K562 (cell line): ENCODE measurements around the gene PGR. TPM values are rescaled to one million over a fixed set of nuclear protein-coding genes. Genes with fewer than 3 reads are reported as not detected.

Experiments
- ATAC-seq: fragments of 200-7000 bp; cut with Tn5 transposase; 3 replicates; pipeline ENCODE4 v1.9.1; 2020; ENCODE audit warnings: moderate library complexity
- BruUV-seq: library from RNA; stranded (reverse); fragments of 400-500 nt; replicated peaks from 2 replicates; lab custom pipeline; 2021; lab: Mats Ljungman, UMichigan
- CTCF ChIA-PET: fragments of 300-600 bp; formaldehyde crosslinking; extraction: SDS; loops from one replicate; lab custom pipeline; 2021; ENCODE audit warnings: low intra/inter-chr PET ratio; lab: Yijun Ruan, JAX
- POLR2A ChIA-PET: fragments of 300-600, 350-650 bp; sonication (Branson Sonifier 250); formaldehyde crosslinking; extraction: SDS; loops from one replicate; lab custom pipeline; 2021; ENCODE audit warnings: antibody characterized with exemption, inconsistent platforms; lab: Yijun Ruan, JAX
- DNase-seq, 4 experiments: peaks; one replicate each; pipeline versions ENCODE4 v3.0.0 to v3.0.0-alpha.2; 2011 to 2018; ENCODE audit warnings: low spot score in 3 of 4, mixed read lengths in 3 of 4; ENCODE audit errors: extremely low read depth in 1 of 4
- FAIRE-seq: peaks from 2 replicates; lab custom pipeline; 2011; peaks lifted over from hg19 to GRCh38; lab: Jason Lieb, UNC
- H2AFZ ChIP-seq: 2 replicates; pipeline ENCODE4 v1.6.0; 2011; ENCODE audit warnings: low read depth, low read length, control low read depth, inconsistent platforms
- H3K27ac ChIP-seq: fragments of 200-600 bp; 3 replicates; pipeline ENCODE4 v1.8.0; 2011; ENCODE audit warnings: low read depth, mild to moderate bottlenecking, control low read depth, inconsistent platforms, low read length, moderate library complexity, mixed read lengths; ENCODE audit errors: extremely low read depth
- H3K27me3 ChIP-seq, 2 experiments: fragments of 300-600 bp in 1 of 2; 2 replicates in 1 of 2; 3 replicates in 1 of 2; pipeline versions ENCODE4 v1.6.0 to v1.8.0; 2011; ENCODE audit warnings: inconsistent platforms in 2 of 2, low read length in 2 of 2, mild to moderate bottlenecking in 1 of 2, mixed read lengths in 1 of 2, moderate library complexity in 1 of 2; ENCODE audit not compliant: control insufficient read depth in 2 of 2, insufficient read depth in 2 of 2
- H3K36me3 ChIP-seq: fragments of 300-600 bp; 3 replicates; pipeline ENCODE4 v1.8.0; 2011; ENCODE audit warnings: mild to moderate bottlenecking, low read length, inconsistent platforms; ENCODE audit not compliant: control insufficient read depth, insufficient read depth
- H3K4me1 ChIP-seq, 2 experiments: fragments of 200-600 bp in 1 of 2; replicated peaks in 1 of 2; 2 replicates in 1 of 2; 3 replicates in 1 of 2; pipeline versions ENCODE4 v1.5.1 to v1.8.0; 2011; ENCODE audit warnings: inconsistent platforms in 2 of 2, low read length in 2 of 2, mild to moderate bottlenecking in 1 of 2, mixed read lengths in 1 of 2, moderate library complexity in 1 of 2; ENCODE audit not compliant: control insufficient read depth in 2 of 2, insufficient read depth in 2 of 2
- H3K4me2 ChIP-seq: 2 replicates; pipeline ENCODE4 v1.6.1; 2011; ENCODE audit warnings: low read length, control low read depth, inconsistent platforms, mixed read lengths; ENCODE audit not compliant: insufficient read depth
- H3K4me3 ChIP-seq: fragments of 200-600 bp; sonication (generic), shearing (Covaris generic); 2 replicates; pipeline ENCODE4 v1.5.1; 2016; ENCODE audit warnings: control low read depth, inconsistent platforms
- H3K79me2 ChIP-seq: fragments of 200-600 bp; 3 replicates; pipeline ENCODE4 v1.8.0; 2011; ENCODE audit warnings: low read length, inconsistent platforms; ENCODE audit not compliant: control insufficient read depth, insufficient read depth
- H3K9ac ChIP-seq, 2 experiments: 2 replicates each; pipeline versions ENCODE4 v1.6.0 to v1.6.1; 2011; ENCODE audit warnings: low read depth in 2 of 2, low read length in 2 of 2, control low read depth in 1 of 2, inconsistent platforms in 1 of 2, mild to moderate bottlenecking in 1 of 2, mixed read lengths in 1 of 2; ENCODE audit not compliant: insufficient read depth in 1 of 2
- H3K9me1 ChIP-seq: one replicate; pipeline ENCODE4 v1.6.0; 2011; ENCODE audit warnings: inconsistent platforms, mild to moderate bottlenecking, low read length, moderate library complexity; ENCODE audit not compliant: control insufficient read depth, insufficient read depth
- H3K9me3 ChIP-seq: replicated peaks from 2 replicates; pipeline ENCODE4 v1.5.1; 2011; ENCODE audit warnings: low read depth, low read length, inconsistent platforms; ENCODE audit not compliant: control insufficient read depth, insufficient read depth
- H4K20me1 ChIP-seq: replicated peaks from 2 replicates; pipeline ENCODE4 v1.6.1; 2011; ENCODE audit warnings: low read length, inconsistent platforms, mixed read lengths; ENCODE audit not compliant: control insufficient read depth, insufficient read depth
- BDP1 ChIP-seq: IDR thresholded peaks from 3 replicates; pipeline ENCODE4 v1.6.1; 2011; ENCODE audit not compliant: insufficient read length, insufficient read depth
- HDGF ChIP-seq: fragments of 450-650 bp; IDR thresholded peaks from 2 replicates; pipeline ENCODE4 v1.6.1; 2016
- MAZ ChIP-seq, 2 experiments: fragments of 450-650 bp in 1 of 2; sonication (generic) in 1 of 2; formaldehyde crosslinking; IDR thresholded peaks in 1 of 2; conservative IDR thresholded peaks in 1 of 2; 2 replicates each; pipeline versions ENCODE4 v1.4.0 to v1.5.0; 2020; ENCODE audit warnings: mild to moderate bottlenecking in 1 of 2, missing genetic modification reagents in 1 of 2
- MTA1 ChIP-seq: fragments of 450-650 bp; IDR thresholded peaks from 2 replicates; pipeline ENCODE4 v1.6.1; 2017; ENCODE audit warnings: borderline replicate concordance
- MTA2 ChIP-seq: fragments of 450-650 bp; IDR thresholded peaks from 2 replicates; pipeline ENCODE4 v1.6.1; 2016; ENCODE audit warnings: low read depth
- TAL1 ChIP-seq: fragments of 450-650 bp; IDR thresholded peaks from 2 replicates; pipeline ENCODE4 v1.6.1; 2016; ENCODE audit warnings: mild to moderate bottlenecking
- TGIF2 ChIP-seq: sonication (generic); formaldehyde crosslinking; IDR thresholded peaks from 2 replicates; pipeline ENCODE4 v1.8.1; 2022; ENCODE audit warnings: mild to moderate bottlenecking, missing genetic modification reagents, moderate library complexity
- XRCC5 ChIP-seq: fragments of 200-400 bp; formaldehyde crosslinking; IDR thresholded peaks from 2 replicates; pipeline ENCODE4 v1.6.1; 2017; ENCODE audit warnings: low read depth, mild to moderate bottlenecking, low read length
- WGBS: fragments of 100-300 bp; shearing (Covaris generic); methylation state at CpG from one replicate; pipeline ENCODE4 v1.1.6; 2016; ENCODE audit warnings: low coverage, mixed read lengths; ENCODE audit not compliant: insufficient coverage; ENCODE audit errors: missing lambda C conversion rate; 5-methylcytosine and 5-hydroxymethylcytosine counted together
- in situ Hi-C: fragments of 300-500 bp; cut with MboI; formaldehyde crosslinking; loops from 4 replicates; pipeline ENCODE4 v1.15.0; 2018; ENCODE audit warnings: inconsistent platforms, mixed read lengths
- intact Hi-C: fragments of 100-400 bp; cut with micrococcal nuclease; formaldehyde crosslinking; loops from 2 replicates; pipeline ENCODE4 v1.14.2; 2022
- polyA plus RNA-seq, 8 experiments: library from polyadenylated mRNA; depleted of rRNA in 4 of 8; stranded (reverse) in 5 of 8; unstranded in 3 of 8; fragments of >200 nt; fragmentation: Nextera tagmentation in 2 of 8; fragmentation: Illumina TruSeq in 1 of 8; extraction: Ambion mirVana in 2 of 8; extraction: Trizol in 1 of 8; gene quantifications; 2 replicates each; pipeline versions ENCODE4 v1.2.1 to v1.2.3, GENCODE V29; 2011 to 2014; ENCODE audit warnings: inconsistent platforms in 1 of 8, missing spikeins in 1 of 8
- total RNA-seq, 7 experiments: library from RNA; depleted of rRNA in 6 of 7; stranded (reverse); fragments of >200 nt in 6 of 7; fragmentation: Illumina TruSeq in 2 of 7; extraction: Trizol in 2 of 7; gene quantifications; 2 replicates each; pipeline versions ENCODE4 v1.2.1 to v1.2.3, GENCODE V29; 2011 to 2021; ENCODE audit warnings: low replicate concordance in 1 of 7
- TF ChIP-seq, protein P1 (sequence below): sonication (generic); formaldehyde crosslinking; IDR thresholded peaks from 2 replicates; pipeline ENCODE4 v1.9.0; 2022; ENCODE audit warnings: mild to moderate bottlenecking, missing genetic modification reagents
- TF ChIP-seq, protein P2 (sequence below): sonication (generic); formaldehyde crosslinking; IDR thresholded peaks from 2 replicates; pipeline ENCODE4 v1.8.0; 2022; ENCODE audit warnings: missing genetic modification reagents, mild to moderate bottlenecking, borderline replicate concordance
- TF ChIP-seq, protein P3 (sequence below): fragments of 450-650 bp; IDR thresholded peaks from 2 replicates; pipeline ENCODE4 v1.6.1; 2016; ENCODE audit warnings: antibody characterized with exemption

PGR gene
- total and polyA plus RNA-seq, 9 of the 15 experiments (the other 6 are each of a cell fraction or from before 2014, with no cell fraction given), result 0.43 to 2.4 (median 1.3) TPM

DNA sequence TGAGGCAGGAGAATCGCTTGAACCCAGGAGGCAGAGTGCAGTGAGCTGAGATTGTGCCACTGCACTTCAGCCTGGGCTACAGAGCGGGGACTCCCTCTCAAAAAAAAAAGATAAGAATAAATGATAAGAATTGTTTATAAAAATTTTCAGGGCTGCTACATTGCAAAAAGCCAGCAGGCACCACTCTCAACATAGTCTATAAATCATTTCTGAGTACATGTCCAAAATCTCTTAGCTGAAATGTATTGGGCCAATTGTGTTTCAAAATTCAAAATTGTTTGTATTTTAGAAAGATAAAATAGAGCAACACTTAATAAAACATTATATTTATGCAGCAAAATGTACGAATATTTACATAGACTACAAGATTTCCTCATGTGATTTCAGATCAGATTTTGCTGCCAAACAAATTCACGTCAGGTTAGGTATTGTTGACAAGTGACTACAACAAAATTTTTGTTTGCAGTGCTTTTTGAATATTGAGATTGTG, 13.9 kb downstream of the PGR start:
- ATAC-seq, result no peak
- no peak for DNase-seq
- no peaks in the 10 kb centered on the region for H3K9me3 ChIP-seq
- 47% methylated on average over 4 of the region's 4 CpGs for WGBS
- H3K4me2 ChIP-seq, result no peak overlapping the region
- H3K27ac ChIP-seq, result no peak overlapping the region
- CTCF ChIA-PET, result no interaction called here
- H3K4me1 ChIP-seq, result no peaks in the 10 kb centered on the region; a peak in 1 of 5 replicates
- no peak overlapping the region for H3K4me3 ChIP-seq
- no peaks in the 10 kb centered on the region for H4K20me1 ChIP-seq
- H3K9ac ChIP-seq, result no peak overlapping the region
- TF ChIP-seq XRCC5 (no peak), TGIF2 (CRISPR knock-in tag) (no peak), HDGF (no peak), MTA1 (no peak)
- TF ChIP-seq, protein P1, sequence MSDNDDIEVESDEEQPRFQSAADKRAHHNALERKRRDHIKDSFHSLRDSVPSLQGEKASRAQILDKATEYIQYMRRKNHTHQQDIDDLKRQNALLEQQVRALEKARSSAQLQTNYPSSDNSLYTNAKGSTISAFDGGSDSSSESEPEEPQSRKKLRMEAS (CRISPR knock-in tag), result no peak
- intact Hi-C loops (no loop called here), in situ Hi-C loops (no loop called here)
- FAIRE-seq, result no peak
- POLR2A ChIA-PET, result no interaction called here
- H3K9me1 ChIP-seq, result no peaks in the 10 kb centered on the region
- no peaks in the 10 kb centered on the region for H3K36me3 ChIP-seq
- no peak overlapping the region for H2AFZ ChIP-seq
- no TSS peak for BruUV-seq
- no peaks in the 10 kb centered on the region for H3K27me3 ChIP-seq
- H3K79me2 ChIP-seq, result no peaks in the 10 kb centered on the region

DNA sequence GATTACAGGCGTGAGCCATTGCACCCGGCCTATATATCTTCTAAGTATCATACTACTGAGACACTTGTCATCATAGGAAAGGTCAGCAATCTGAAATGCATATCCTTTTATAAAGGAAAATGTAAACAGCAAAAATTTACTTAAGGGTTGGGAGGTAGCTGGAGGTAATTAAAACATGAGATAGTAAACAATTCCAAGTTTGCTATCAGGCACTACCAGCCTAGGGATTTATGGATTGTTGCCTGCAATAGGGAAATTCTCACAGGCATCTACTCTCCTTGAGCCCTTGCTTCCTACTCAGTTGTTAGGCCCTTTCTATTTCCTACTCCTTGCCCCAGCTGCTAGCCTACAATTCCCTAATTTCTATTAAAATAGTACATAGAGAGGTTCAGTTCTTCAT, 16.1 kb downstream of the PGR start:
- in situ Hi-C loops, result no loop called here
- intact Hi-C loops, result no loop called here
- Histone ChIP-seq H3K9me3 (no peaks in the 10 kb centered on the region), H3K79me2 (no peaks in the 10 kb centered on the region), H3K27ac (no peak overlapping the region), H3K4me3 (no peak overlapping the region), H2AFZ (no peak overlapping the region), H3K4me1 (no peaks in the 10 kb centered on the region; a peak in 1 of 5 replicates), H3K27me3 (no peaks in the 10 kb centered on the region), H3K9me1 (no peaks in the 10 kb centered on the region), H3K9ac (no peak overlapping the region), H3K4me2 (no peak overlapping the region), H3K36me3 (no peaks in the 10 kb centered on the region), H4K20me1 (no peaks in the 10 kb centered on the region)
- CTCF ChIA-PET, result no interaction called here
- POLR2A ChIA-PET, result no interaction called here
- BruUV-seq, result no TSS peak
- DNase-seq (no peak), FAIRE-seq (no peak), ATAC-seq (no peak)
- WGBS, result 55% methylated on average over 2 of the region's 2 CpGs
- TF ChIP-seq MTA2, result no peak
- TF ChIP-seq MAZ (CRISPR knock-in tag; conservative IDR thresholded peaks at IDR 0.05 in 1 of 2, IDR thresholded peaks at IDR 0.05 in 1 of 2), result no peak
- no peak for TF ChIP-seq TAL1
- TF ChIP-seq, protein P2, sequence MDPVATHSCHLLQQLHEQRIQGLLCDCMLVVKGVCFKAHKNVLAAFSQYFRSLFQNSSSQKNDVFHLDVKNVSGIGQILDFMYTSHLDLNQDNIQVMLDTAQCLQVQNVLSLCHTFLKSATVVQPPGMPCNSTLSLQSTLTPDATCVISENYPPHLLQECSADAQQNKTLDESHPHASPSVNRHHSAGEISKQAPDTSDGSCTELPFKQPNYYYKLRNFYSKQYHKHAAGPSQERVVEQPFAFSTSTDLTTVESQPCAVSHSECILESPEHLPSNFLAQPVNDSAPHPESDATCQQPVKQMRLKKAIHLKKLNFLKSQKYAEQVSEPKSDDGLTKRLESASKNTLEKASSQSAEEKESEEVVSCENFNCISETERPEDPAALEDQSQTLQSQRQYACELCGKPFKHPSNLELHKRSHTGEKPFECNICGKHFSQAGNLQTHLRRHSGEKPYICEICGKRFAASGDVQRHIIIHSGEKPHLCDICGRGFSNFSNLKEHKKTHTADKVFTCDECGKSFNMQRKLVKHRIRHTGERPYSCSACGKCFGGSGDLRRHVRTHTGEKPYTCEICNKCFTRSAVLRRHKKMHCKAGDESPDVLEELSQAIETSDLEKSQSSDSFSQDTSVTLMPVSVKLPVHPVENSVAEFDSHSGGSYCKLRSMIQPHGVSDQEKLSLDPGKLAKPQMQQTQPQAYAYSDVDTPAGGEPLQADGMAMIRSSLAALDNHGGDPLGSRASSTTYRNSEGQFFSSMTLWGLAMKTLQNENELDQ (CRISPR knock-in tag), result no peak
- no peak for TF ChIP-seq BDP1
- TF ChIP-seq, protein P3, sequence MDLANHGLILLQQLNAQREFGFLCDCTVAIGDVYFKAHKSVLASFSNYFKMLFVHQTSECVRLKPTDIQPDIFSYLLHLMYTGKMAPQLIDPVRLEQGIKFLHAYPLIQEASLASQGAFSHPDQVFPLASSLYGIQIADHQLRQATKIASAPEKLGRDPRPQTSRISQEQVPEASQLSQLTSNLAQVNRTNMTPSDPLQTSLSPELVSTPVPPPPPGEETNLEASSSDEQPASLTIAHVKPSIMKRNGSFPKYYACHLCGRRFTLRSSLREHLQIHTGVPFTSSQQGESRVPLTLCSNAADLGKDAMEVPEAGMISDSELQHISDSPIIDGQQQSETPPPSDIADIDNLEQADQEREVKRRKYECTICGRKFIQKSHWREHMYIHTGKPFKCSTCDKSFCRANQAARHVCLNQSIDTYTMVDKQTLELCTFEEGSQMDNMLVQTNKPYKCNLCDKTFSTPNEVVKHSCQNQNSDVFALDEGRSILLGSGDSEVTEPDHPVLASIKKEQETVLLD, result no peak
